ENCODE data around the gene TSPAN15.

The TSPAN15 gene

GRCh38 chr10:69489506-69490090, 38.3 kb downstream of the TSPAN15 start:
- no peak for DNase-seq

- no peak for DNase-seq
Observed at GRCh38 chr10:69490876-69491275, 39.6 kb downstream of the TSPAN15 start.

- no peak for DNase-seq
Observed at GRCh38 chr10:69491611-69492010, 40.3 kb downstream of the TSPAN15 start.

- no peak for DNase-seq
Observed at GRCh38 chr10:69492091-69492745, 41.0 kb downstream of the TSPAN15 start.

GRCh38 chr10:69492746-69493462, 41.6 kb downstream of the TSPAN15 start:
- DNase-seq = no peak

DNA sequence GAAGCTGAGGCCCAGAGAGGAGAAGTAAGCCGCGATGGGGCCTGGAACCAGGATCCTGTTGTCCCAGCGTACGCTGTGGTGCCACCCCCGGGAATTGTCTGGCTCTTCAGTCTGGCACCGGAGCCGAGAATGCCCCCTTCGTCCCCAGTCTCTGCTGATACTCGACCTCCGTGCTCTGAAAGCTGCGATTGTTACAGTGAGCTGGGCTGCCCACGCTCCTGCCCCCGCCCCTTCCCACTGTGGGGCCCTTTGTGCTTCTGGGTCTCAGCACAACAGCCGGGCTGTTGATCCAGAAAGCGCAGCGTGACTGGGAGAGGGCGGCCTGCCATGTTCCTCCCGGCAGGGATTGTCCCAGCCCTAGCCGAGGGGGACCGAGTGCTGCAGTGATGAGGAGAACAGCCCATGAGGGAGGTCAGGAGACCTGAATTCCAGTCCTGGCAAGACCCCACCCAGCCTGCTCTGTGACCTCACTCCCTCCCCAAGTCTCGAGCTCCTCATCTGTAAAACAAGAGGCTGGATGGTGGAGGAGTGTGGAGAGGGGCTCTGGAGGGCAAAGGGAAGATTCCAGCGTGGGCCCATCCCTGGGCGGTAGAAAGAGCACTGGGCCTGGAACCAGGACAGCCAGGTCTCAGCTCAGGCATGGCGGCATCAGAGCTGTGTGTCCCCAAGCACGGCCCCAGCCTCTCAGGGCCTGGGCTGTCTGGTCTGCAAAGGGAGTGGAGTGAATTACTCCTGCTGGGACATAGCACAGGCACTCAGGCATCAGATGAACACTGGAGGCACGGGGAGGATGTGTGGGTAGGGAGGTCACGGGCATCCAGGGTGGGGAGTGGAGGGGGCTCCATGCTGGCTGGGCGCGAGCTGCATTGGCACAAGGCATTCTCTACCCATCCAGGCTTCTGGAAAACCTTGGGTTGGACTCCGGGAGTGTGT, 43.6 kb downstream of the TSPAN15 start:
- DNase-seq = no peak

DNA sequence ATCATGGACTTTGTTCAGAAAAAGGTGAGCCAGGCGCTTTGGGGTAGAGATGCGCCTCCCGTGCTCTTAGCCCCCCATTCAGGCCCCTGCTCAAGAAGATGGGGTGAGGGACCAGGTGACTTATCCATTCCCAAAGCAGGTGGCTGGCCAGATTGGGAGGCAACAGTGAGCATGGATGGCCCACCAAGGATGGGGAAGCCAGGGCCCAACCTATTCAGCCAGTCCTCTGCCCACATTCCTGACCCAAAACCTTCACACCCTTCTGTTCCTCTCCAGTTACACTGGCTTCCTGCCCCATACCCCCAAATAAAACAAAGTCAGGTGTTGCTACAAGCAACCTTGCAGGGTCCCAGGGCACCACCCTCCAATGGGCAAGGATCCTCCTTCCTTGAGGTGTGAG, 44.4 kb downstream of the TSPAN15 start:
- no peak for DNase-seq

DNA sequence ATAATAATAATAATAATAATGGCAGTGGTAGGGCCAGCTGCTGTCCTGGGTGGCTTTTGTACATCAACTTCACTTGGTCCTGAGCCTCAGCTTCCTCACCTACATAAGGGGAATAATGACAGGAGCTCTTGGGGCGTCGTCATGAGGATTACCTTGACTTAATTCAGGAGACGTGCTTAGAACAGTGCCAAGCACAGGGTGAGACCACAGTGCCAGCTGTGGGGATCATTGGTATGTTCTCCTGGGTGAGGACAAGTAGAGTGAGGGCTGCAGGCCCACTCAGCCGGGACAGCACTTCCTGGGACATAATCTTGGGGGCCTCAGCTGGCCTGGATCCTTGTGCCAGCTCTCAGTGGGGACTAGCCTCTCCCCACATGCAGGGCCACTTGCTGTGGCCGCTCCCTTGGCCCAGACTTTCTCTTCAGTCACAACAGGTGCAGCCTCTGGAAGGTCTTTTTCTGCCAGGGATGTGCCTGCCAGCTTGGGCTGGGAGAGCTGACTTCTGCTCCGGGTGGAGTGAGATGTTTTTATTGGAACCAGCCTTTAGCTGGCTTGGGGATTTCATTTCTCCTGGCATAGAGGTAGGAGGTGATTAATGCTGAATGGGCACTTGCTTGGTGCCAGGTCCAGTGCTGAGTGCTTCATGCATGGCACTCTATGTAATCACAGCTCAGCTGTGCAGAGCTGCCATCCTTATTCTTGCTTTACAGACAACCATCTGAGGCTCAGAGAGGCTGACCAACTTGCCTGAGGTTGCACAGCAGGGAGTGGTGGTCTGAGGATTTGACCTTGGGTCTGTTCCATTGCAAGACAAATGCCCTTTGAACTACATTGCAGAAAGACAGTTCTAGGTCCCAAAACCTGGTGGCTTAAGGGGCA, 45.3 kb downstream of the TSPAN15 start:
- DNase-seq = no peak

DNA sequence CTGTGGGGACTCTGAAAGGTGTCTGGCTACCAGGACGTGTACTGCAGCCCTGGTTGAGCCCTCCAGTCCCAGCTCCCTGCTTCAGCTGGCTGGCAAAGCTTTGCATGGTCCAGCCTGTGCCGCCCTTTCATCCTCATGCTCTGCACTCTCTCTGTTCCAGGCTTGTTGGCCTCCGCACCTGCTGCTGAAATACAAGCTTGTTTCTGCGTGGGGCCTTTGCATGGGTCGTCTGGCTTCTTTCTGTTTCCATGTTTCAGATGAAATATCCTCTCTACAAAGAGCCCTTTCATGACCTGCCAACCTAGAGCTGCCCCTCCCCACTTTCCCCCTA, 45.9 kb downstream of the TSPAN15 start:
- DNase-seq = no peak

GRCh38 chr10:69497611-69498390, 46.5 kb downstream of the TSPAN15 start:
- no peak for DNase-seq

GRCh38 chr10:69498711-69499471, 47.6 kb downstream of the TSPAN15 start:
- no peak for DNase-seq

DNA sequence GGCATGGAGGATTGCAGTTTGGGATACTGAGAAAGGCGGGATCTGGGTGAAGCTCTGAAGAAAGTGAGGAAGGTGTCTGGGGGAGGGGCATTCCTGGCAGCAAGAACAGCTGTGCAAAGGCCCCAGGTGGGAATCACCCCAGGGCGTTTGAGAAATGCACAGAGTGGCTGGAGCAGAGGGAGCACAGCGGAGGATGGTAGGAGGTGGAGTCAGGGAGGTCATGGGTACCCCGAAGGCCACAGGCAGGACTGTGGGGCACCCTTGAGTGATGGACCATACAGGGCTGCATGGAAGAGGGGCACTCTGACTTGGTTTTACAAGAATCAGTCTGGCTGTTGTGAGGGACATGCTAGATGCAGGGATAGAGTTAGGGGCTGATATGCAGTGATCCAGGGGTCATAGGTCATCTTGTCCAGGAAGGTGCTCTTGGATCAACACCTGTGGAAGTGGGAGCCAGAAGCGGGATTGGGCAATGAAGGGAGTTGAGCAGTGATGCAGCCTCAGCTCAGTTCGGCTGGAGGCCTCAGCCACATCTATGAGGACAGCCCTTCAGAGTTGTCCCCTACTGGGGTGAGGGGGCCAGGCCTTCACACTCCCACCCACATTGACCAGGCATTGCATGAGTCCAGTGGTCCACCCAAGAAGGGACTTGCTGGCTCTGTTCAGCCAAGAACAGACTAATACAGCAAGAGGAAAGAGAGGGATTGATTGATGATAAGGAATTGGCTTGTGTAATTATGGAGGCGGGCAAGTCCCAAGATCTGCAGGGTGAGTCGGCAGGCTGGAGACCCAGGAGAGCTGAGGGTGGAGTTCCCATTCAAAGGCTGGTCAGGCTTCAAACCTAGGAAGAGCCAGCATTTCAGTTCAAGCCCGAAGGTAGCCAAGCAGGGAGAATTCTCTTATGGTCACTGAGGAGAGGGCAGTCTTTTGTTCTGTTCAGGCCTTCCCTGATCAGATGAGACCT, 48.7 kb downstream of the TSPAN15 start:
- DNase-seq = no peak

GRCh38 chr10:69500864-69501468, 49.7 kb downstream of the TSPAN15 start:
- DNase-seq = no peak

DNA sequence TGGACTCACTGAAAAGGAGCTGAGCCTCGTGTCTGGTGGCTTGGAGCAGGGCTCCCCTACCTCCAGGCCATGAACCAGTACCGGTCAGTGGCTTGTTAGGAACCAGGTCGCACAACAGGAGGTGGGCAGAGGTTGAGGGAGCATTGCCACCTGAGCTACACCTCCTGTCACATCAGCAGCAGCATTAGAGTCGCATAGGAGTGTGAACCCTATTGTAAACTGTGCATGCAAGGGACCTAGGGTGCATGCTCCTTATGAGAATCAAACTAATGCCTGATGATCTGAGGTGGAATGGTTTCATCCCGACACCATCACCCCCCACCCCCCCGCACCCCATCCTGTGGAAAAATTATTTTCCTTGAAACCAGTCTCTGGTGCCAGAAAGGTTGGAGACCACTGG, 50.4 kb downstream of the TSPAN15 start:
- DNase-seq = no peak

GRCh38 chr10:69502589-69502988, 51.3 kb downstream of the TSPAN15 start:
- no peak for DNase-seq

DNA sequence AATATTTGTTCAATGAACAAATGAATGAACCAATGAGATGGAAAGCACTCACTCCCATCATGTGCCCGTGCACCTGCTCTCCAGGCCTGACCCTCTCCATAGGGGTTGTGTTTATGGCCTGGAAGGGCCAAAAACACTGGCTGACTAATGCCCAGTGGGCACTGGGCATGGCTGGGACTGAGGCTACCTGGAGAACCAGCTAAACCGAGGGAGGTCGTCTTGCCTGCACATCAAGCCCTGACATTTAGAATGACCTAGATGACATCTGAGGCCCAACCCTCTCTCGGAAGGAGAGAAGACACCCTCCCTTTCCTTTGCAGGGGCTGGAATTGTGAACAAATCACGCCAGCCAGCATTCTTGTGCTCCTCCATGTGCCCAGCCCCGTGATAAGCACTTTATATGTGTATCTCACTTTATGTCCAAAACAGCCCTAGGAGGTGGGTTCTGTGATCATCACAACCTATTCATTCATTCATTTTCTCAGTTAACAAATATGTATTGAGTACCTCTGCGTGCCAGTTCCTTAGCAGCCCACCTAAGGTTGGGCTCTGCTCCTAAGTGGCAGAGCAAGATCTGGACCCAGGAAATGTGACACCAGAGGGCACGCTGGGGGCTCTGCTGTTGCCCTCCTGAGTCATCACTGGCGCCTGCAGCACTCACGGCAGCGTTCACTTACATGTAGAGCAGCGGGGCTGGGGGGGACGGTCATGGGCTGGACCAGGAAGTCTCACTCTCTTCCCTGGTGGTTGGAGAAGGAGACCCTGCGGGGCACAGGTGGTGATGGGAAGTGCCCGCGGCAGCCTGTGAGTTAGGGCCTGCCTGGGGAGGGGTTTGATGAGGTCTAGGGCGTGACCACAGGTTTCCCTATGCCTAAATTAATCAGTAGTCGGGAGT, 52.0 kb downstream of the TSPAN15 start:
- DNase-seq = no peak

GRCh38 chr10:69503896-69504265, 52.6 kb downstream of the TSPAN15 start:
- no peak for DNase-seq

All from GF-D8 (cell line).